ENCODE measurements around the gene CAPZB.

The CAPZB gene

GRCh38 chr1:19429611-19430010 is 55.7 kb downstream of the CAPZB start:
- DNase-seq (ENCODE audit: low read depth): no peak

- peak; percentile 89 for DNase-seq (ENCODE audit: low read depth)
Observed at GRCh38 chr1:19427087-19427781, 58.1 kb downstream of the CAPZB start.

GRCh38 chr1:19426294-19427086 is 58.8 kb downstream of the CAPZB start:
- DNase-seq (ENCODE audit: low read depth): no peak

GRCh38 chr1:19425646-19426239 is 59.6 kb downstream of the CAPZB start:
- DNase-seq (ENCODE audit: low read depth): no peak

- no peak for DNase-seq (ENCODE audit: low read depth)
Observed at GRCh38 chr1:19424651-19425570, 60.4 kb downstream of the CAPZB start.

- no peak for DNase-seq (ENCODE audit: low read depth)
Observed at GRCh38 chr1:19423130-19423529, 62.2 kb downstream of the CAPZB start.

GRCh38 chr1:19421365-19421764 is 64.0 kb downstream of the CAPZB start:
- DNase-seq (ENCODE audit: low read depth): no peak

GRCh38 chr1:19420606-19421005 is 64.7 kb downstream of the CAPZB start:
- DNase-seq (ENCODE audit: low read depth): no peak

- no peak for DNase-seq (ENCODE audit: low read depth)
Observed at GRCh38 chr1:19419691-19420090, 65.6 kb downstream of the CAPZB start.

- peak; percentile 58 for DNase-seq (ENCODE audit: low read depth)
Observed at GRCh38 chr1:19418503-19418971, 66.8 kb downstream of the CAPZB start.

- DNase-seq (ENCODE audit: low read depth): no peak
Observed at GRCh38 chr1:19416921-19417470, 68.3 kb downstream of the CAPZB start.

- no peak for DNase-seq (ENCODE audit: low read depth)
Observed at GRCh38 chr1:19416145-19416544, 69.2 kb downstream of the CAPZB start.

GRCh38 chr1:19414515-19415121 is 70.7 kb downstream of the CAPZB start:
- DNase-seq (ENCODE audit: low read depth): no peak

- DNase-seq (ENCODE audit: low read depth): no peak
Observed at GRCh38 chr1:19413999-19414398, 71.3 kb downstream of the CAPZB start.

GRCh38 chr1:19412654-19413053 is 72.7 kb downstream of the CAPZB start:
- DNase-seq (ENCODE audit: low read depth): no peak

- DNase-seq (ENCODE audit: low read depth): no peak
Observed at GRCh38 chr1:19411612-19412011, 73.7 kb downstream of the CAPZB start.

GRCh38 chr1:19410393-19410792 is 74.9 kb downstream of the CAPZB start:
- no peak for DNase-seq (ENCODE audit: low read depth)

GRCh38 chr1:19409477-19410341 is 75.6 kb downstream of the CAPZB start:
- no peak for DNase-seq (ENCODE audit: low read depth)

- no peak for DNase-seq (ENCODE audit: low read depth)
Observed at GRCh38 chr1:19407494-19408096, 77.7 kb downstream of the CAPZB start.

- no peak for DNase-seq (ENCODE audit: low read depth)
Observed at GRCh38 chr1:19406680-19407079, 78.7 kb downstream of the CAPZB start.

All from iris pigment epithelial cell (primary cell).